GM18870 (cell line): Measurements from ENCODE around the gene DISC1.

Source experiments
- ATAC-seq: cut with Tn5 transposase; IDR thresholded peaks from one replicate; pipeline ENCODE4 v1.9.1; 2021; ENCODE audit warnings: moderate library complexity; ENCODE audit not compliant: unreplicated experiment

Gene DISC1

GRCh38 chr1:231694075-231694431, 67.5 kb downstream of the DISC1 start:
- ATAC-seq = no peak

- ATAC-seq = no peak
These were observed 68.0 kb downstream of the DISC1 start for GRCh38 chr1:231694465-231695077.

- no peak for ATAC-seq
These were observed 69.1 kb downstream of the DISC1 start for GRCh38 chr1:231695439-231696255.

DNA sequence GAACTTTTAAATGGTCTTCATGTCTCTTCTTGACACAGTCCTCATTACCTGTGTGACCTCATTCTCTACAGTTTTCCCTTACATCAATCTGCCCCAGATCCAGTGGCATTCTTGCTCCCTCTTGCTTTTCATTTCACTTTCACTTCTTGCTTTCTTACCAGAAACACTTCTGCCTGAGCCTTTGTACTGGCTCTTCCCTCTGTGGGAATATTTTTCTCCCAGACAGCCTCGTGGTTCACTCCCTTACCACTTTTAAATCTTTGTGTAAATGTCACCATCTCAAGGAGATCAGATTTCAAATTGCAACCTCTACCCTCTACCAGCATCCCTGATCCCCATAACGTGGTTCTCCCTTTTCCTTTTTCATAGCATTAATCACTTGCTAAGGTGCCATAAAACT, 73.2 kb downstream of the DISC1 start:
- ATAC-seq = no peak

GRCh38 chr1:231701306-231701705, 74.7 kb downstream of the DISC1 start:
- no peak for ATAC-seq

DNA sequence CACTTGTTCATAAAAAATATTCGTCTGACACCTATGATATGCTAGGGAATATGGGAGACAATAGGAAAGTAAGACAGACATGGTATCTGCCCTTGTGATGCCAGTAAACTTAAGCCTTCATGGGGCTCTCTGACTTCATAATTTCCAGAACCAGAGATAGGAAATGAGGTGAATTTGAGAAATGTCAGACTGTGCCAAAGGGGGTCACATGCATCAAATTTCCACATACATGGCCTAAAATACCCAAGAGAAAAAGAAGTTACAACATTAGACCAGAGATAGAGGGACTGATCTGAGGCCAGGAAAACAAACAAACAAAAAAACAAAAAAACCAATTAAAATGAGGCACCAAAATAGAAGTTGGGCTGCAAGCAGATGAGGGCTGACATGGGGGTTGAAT, 75.7 kb downstream of the DISC1 start:
- no peak for ATAC-seq

DNA sequence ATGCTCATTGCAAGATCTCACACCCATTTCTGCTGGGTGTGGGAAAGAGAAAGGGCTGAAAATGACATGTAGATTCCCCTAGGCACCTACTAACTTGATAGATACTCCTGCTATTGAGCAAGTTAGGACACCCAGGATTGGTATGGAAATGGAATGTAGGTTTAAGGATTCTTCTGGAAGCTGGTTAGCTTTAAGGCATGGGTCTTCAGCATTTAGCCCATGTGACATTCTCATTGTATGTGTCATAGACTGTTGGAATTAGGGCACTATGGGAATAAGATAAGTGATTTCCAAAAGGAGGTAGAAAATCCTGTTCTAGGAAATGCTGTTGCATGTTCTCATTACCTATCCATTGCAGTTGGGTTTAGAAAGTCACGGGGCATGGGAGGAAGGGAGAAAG, 76.2 kb downstream of the DISC1 start:
- no peak for ATAC-seq

DNA sequence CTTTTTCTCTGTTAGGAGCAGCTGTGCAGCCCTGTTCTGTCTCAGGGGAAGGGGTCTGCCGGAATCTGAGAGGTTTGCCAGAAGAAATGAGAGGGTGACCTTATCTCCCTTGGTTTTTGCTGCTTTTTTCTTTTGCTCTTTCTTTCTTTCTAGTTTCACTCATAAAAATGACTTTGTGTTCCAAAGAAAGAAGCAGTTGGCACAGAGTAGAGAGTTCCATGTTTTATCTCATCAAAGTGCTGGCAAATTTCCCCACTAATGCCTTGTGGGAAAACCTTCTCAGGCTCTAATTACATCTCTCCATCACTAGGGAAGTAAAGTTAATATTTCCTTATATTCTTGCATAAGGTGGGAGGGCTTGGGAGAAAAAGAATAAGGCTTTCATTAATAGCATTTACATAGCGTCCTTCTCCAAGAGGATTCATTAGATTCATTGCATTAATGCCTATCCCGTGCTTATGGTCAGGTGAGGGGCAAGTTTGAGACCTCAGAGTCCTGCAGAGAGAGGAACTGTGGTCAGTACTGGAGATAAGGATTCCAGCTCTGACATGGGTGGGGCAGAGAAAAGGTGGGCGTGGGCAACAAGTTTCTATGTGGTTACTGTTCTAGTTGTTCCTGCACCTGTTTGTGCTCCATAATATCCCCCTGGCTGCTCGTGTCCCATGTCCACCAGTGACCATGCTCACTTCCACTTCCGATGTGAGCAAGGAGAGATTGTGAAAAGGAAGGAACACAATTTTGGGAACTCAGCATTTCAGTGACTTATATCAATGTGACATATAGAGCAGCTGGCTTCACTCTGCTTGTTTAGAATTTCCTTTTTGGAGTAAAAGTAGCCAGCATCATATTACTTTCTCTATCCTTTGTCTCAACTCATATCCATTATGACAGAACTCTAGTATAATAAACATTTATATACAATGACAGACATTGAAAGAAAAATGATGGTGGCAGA, 79.5 kb downstream of the DISC1 start:
- no peak for ATAC-seq

DNA sequence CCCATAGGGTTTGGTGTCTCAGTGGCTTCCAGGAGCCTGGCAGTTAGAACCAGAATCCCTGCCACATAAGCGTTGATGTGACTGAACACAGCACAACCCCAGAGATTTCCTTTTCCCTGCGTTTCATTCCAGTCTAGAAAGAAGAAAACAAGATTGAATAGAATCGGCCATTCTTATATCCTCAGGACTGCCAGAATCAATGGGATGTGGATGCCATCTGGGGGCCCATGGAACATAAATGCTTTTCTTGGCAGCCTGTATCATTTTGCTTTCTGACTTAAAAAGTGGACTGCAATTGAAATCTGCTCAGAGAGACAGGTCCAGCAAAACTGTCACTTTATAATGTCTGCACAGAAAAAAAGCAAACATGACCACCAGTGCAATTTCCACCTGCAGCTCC, 80.3 kb downstream of the DISC1 start:
- ATAC-seq = no peak

DNA sequence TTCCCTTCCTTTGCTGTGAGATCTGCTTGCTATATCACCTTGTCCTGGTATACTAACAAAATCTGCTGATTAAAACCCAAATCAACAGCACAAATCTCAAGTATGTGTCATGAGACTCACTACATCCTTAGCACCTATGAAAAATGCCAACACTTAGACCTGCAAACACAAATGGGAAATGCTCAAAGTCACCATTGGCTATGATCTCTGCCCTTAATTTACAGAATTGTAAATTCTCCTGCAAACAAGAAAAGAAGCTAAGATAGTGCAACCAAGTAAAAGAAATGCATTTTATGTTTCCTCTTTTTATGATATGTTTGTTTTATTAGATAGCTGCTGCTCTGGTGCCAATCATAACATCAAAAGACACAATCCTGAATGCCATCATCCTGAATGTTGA, 80.8 kb downstream of the DISC1 start:
- ATAC-seq = no peak

GRCh38 chr1:231708394-231708793, 81.8 kb downstream of the DISC1 start:
- no peak for ATAC-seq

DNA sequence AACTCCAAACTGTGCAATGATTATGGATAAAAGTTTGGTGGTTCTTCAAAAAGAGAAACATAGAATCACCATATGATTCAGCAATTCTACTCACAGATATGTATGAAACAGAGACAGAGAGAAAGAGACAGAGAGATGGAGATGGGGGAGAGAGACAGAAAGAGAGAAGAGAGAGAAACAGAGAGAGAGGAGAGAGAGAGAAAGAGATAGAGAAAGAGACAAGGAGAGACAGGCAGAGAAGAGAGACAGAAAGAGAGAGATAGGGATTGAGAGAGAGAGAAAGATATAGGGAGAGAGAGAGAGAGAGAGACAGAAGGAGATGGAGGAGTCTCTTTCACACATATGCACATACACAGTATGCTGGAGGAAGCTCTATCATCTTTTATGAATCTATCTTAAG, 87.8 kb downstream of the DISC1 start:
- ATAC-seq = no peak

DNA sequence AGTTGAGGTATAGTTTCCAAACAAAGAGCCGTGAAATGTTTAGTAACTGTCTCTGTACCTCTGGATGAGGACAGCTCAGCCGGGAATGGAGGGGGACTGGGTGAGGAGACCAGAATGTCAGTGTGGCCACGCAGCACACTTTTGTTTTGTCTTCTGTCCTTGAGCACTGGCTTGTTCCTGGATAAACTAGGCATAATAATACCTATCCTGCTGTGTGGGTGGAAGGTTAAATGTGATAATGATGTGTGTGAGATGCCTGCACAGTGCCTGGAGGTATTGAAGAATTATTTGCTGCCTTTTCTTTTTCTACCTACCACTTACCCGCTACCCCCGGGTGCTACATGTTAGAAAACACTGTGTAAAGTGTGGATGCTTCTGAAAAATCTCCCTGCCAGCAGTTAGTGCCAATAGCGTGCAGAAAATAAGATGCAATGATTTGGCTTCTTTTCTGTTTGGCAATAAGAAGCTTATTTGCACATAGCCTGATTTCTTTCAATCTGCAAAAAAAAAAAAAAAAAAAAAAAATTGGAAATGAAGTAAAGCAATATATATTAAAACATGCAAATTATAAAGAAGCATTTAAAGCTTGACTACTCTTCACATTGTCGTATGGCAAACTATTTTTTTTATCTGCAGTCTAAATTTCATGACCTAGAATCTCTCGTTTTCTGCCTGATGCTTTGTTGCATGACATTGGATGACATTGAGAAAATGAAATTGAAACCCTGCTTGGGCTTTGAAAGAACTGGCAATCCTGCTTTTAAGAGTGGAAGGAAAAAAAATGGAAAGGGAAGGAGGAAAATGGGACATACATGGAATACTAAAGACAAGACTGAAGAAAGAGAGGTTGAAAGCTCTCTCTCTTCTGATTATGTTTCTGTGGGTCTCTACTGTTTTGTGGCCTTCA, 89.5 kb downstream of the DISC1 start:
- no peak for ATAC-seq

GRCh38 chr1:231716879-231717278, 90.3 kb downstream of the DISC1 start:
- no peak for ATAC-seq

- ATAC-seq = no peak
These were observed 93.0 kb downstream of the DISC1 start for GRCh38 chr1:231719485-231720183.

DNA sequence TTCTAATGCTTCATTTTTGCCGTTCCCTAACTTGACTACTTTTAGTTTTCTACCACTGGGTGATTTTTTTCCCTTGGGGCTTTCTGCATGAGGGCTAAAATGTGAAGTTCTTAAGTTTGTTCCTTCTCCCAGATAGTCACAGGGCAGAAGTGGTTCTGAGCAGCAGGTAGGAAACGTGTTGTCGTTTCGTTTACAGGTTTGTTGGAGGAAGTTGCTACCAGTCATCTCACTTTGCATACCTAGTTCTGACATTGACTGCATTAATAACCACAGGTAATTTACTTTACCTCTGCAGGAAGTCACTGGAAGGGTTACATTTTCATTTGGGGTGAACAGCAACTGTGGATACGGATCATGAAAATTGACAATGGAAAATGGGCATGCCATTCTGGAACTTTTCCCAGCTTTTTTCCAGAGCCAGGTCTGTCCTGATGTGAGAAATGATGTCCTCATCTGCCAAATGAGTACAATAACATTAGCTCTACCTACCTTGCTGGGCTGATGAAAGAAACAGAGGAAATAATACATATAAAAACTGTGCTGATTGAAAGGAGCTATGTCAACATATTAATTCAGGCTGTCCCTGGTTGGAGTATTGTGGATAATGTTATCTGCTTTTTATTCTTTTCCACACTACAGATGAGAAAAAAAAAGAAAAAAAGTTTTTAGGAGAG, 94.2 kb downstream of the DISC1 start:
- no peak for ATAC-seq

- ATAC-seq = no peak
These were observed 94.8 kb downstream of the DISC1 start for GRCh38 chr1:231721436-231721835.

GRCh38 chr1:231722356-231722755, 95.8 kb downstream of the DISC1 start:
- no peak for ATAC-seq

DNA sequence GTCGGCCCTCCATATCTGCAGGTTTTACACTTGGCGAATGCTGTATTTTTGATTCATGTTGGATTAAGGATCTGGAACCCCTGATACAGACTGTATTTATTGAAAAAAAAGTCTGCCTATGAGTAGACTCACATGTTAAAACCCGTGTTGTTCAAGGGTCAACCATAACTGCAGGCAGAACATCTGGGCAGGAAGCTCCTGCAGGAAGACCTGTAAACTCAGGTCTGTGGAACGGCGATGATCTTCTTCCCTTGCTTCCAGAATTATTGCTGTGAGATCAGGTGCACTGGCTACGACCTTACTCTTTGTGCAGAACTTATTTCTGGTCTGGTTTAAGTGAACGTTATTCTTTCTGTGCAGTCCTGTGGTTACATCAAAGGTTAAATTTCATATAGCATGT, 96.6 kb downstream of the DISC1 start:
- no peak for ATAC-seq
